ENCODE data around the gene LMNTD2. TPM values are rescaled to one million over a fixed set of nuclear protein-coding genes. Genes with fewer than 3 reads are reported as not detected.
A peak's percentile ranks its signal among the peaks of the same experiment; 100 is the strongest.

Gene LMNTD2
- total RNA-seq, 2 experiments from 2014 or later = 0.34 to 0.81 TPM

- Mint-ChIP-seq H3K4me1 (ENCODE audit: low read depth) (peaks cover 26% of the 10 kb centered on the region), H3K27ac (peak within 1 kb of the TSS; percentile 93), H3K9me3 (ENCODE audit: insufficient read depth) (no peaks in the 10 kb centered on the region), H3K4me3 (peak within 1 kb of the TSS; percentile 88), H3K27me3 (ENCODE audit: low read depth) (no peaks in the 10 kb centered on the region), H3K36me3 (ENCODE audit: low read depth) (peaks cover 2% of the 10 kb centered on the region)
- ChIA-PET CTCF (interaction anchor here (1.0 to 1.5 kb wide), 4 partner anchors 17 to 212 kb away, joined by 3 to 15 read pairs (median 8); partner anchors contain the start of gene TALDO1), POLR2A (interaction anchor here (0.6 to 1.9 kb wide), 8 partner anchors 29 to 285 kb away, joined by 3 to 6 read pairs (median 4); partner anchors contain the start of genes PHRF1 and RNH1)
- peak; percentile 96 for DNase-seq
- peak; percentile 88 for ATAC-seq
Measured at GRCh38 chr11:535519-536454, 24.8 kb downstream of the LMNTD2 start, which contains the start of gene HRAS. Gene HRAS, minus strand, starts transcription at chr11:535576.

GRCh38 chr11:535210-535518 is 25.4 kb downstream of the LMNTD2 start:
- Mint-ChIP-seq H3K36me3 (ENCODE audit: low read depth) (peaks cover 2% of the 10 kb centered on the region), H3K27ac (no peak overlapping the region), H3K9me3 (ENCODE audit: insufficient read depth) (no peaks in the 10 kb centered on the region), H3K4me1 (ENCODE audit: low read depth) (peaks cover 26% of the 10 kb centered on the region), H3K27me3 (ENCODE audit: low read depth) (no peaks in the 10 kb centered on the region), H3K4me3 (no peak overlapping the region)
- POLR2A ChIA-PET = interaction anchor here (0.6 to 1.9 kb wide), 4 partner anchors 29 to 284 kb away, joined by 3 to 6 read pairs (median 4); partner anchors contain the start of genes PTDSS2 and RNH1
- ATAC-seq = no peak
- CTCF ChIA-PET = no interaction called here
- DNase-seq = no peak

GRCh38 chr11:534396-535209 is 25.9 kb downstream of the LMNTD2 start:
- Mint-ChIP-seq H3K27me3 (ENCODE audit: low read depth) (no peaks in the 10 kb centered on the region), H3K36me3 (ENCODE audit: low read depth) (peaks cover 2% of the 10 kb centered on the region), H3K4me3 (peak overlapping the region; percentile 71), H3K9me3 (ENCODE audit: insufficient read depth) (no peaks in the 10 kb centered on the region), H3K4me1 (ENCODE audit: low read depth) (peaks cover 26% of the 10 kb centered on the region), H3K27ac (peak overlapping the region; percentile 49)
- ChIA-PET POLR2A (interaction anchor here (1.2 to 1.9 kb wide), 2 partner anchors 84 to 192 kb away, joined by 3 to 4 read pairs; partner anchors contain the start of gene PTDSS2), CTCF (interaction anchor here (1.9 kb wide), 1 partner anchor 16 kb away, joined by 7 read pairs; no protein-coding TSS in a partner anchor)
- DNase-seq (no peak), ATAC-seq (no peak)

GRCh38 chr11:533586-534395 is 26.7 kb downstream of the LMNTD2 start:
- H3K9me3 Mint-ChIP-seq (ENCODE audit: insufficient read depth) = no peaks in the 10 kb centered on the region
- no peak for ATAC-seq
- POLR2A ChIA-PET = interaction anchor here (1.2 kb wide), 1 partner anchor 83 kb away, joined by 3 read pairs; the partner anchor contains the start of gene PTDSS2
- peaks cover 26% of the 10 kb centered on the region for H3K4me1 Mint-ChIP-seq (ENCODE audit: low read depth)
- H3K27me3 Mint-ChIP-seq (ENCODE audit: low read depth) = no peaks in the 10 kb centered on the region
- H3K4me3 Mint-ChIP-seq = peak overlapping the region; percentile 71
- H3K36me3 Mint-ChIP-seq (ENCODE audit: low read depth) = peaks cover 2% of the 10 kb centered on the region
- no peak overlapping the region for H3K27ac Mint-ChIP-seq
- no peak for DNase-seq
- CTCF ChIA-PET = interaction anchor here (1.9 kb wide), 1 partner anchor 15 kb away, joined by 7 read pairs; no protein-coding TSS in a partner anchor

- Mint-ChIP-seq H3K9me3 (ENCODE audit: insufficient read depth) (no peaks in the 10 kb centered on the region), H3K4me1 (ENCODE audit: low read depth) (peaks cover 21% of the 10 kb centered on the region), H3K4me3 (no peak overlapping the region), H3K36me3 (ENCODE audit: low read depth) (peaks cover 2% of the 10 kb centered on the region), H3K27me3 (ENCODE audit: low read depth) (no peaks in the 10 kb centered on the region), H3K27ac (no peak overlapping the region)
- CTCF ChIA-PET = interaction anchor here (1.9 kb wide), 1 partner anchor 14 kb away, joined by 7 read pairs; no protein-coding TSS in a partner anchor
- no peak for DNase-seq
- ATAC-seq = no peak
- POLR2A ChIA-PET = no interaction called here
Measured at GRCh38 chr11:532986-533585, 27.5 kb downstream of the LMNTD2 start.

- H3K27me3 Mint-ChIP-seq (ENCODE audit: low read depth) = no peaks in the 10 kb centered on the region
- H3K4me3 Mint-ChIP-seq = no peak overlapping the region
- no peak for DNase-seq
- peaks cover 15% of the 10 kb centered on the region for H3K4me1 Mint-ChIP-seq (ENCODE audit: low read depth)
- no peak overlapping the region for H3K27ac Mint-ChIP-seq
- H3K9me3 Mint-ChIP-seq (ENCODE audit: insufficient read depth) = no peaks in the 10 kb centered on the region
- ATAC-seq = no peak
- CTCF ChIA-PET = interaction anchor here (0.9 kb wide), 1 partner anchor 14 kb away, joined by 3 read pairs; no protein-coding TSS in a partner anchor
- H3K36me3 Mint-ChIP-seq (ENCODE audit: low read depth) = peaks cover 2% of the 10 kb centered on the region
- POLR2A ChIA-PET = no interaction called here
Measured at GRCh38 chr11:532527-532985, 28.0 kb downstream of the LMNTD2 start.

GRCh38 chr11:531919-532526 is 28.5 kb downstream of the LMNTD2 start:
- peaks cover 2% of the 10 kb centered on the region for H3K36me3 Mint-ChIP-seq (ENCODE audit: low read depth)
- no peak overlapping the region for H3K27ac Mint-ChIP-seq
- H3K4me3 Mint-ChIP-seq = no peak overlapping the region
- no peaks in the 10 kb centered on the region for H3K27me3 Mint-ChIP-seq (ENCODE audit: low read depth)
- no peak for ATAC-seq
- ChIA-PET POLR2A (interaction anchor here (0.7 kb wide), 1 partner anchor 12 kb away, joined by 3 read pairs; no protein-coding TSS in a partner anchor), CTCF (interaction anchor here (0.9 kb wide), 1 partner anchor 13 kb away, joined by 3 read pairs; no protein-coding TSS in a partner anchor)
- H3K4me1 Mint-ChIP-seq (ENCODE audit: low read depth) = peaks cover 11% of the 10 kb centered on the region
- H3K9me3 Mint-ChIP-seq (ENCODE audit: insufficient read depth) = no peaks in the 10 kb centered on the region
- DNase-seq = no peak

GRCh38 chr11:530960-531831 is 29.3 kb downstream of the LMNTD2 start:
- ATAC-seq (no peak), DNase-seq (no peak)
- peaks cover 8% of the 10 kb centered on the region for H3K4me1 Mint-ChIP-seq (ENCODE audit: low read depth)
- ChIA-PET POLR2A (interaction anchor here (0.7 kb wide), 1 partner anchor 13 kb away, joined by 3 read pairs; no protein-coding TSS in a partner anchor), CTCF (no interaction called here)
- H3K27ac Mint-ChIP-seq = no peak overlapping the region
- no peaks in the 10 kb centered on the region for H3K27me3 Mint-ChIP-seq (ENCODE audit: low read depth)
- peaks cover 2% of the 10 kb centered on the region for H3K36me3 Mint-ChIP-seq (ENCODE audit: low read depth)
- H3K4me3 Mint-ChIP-seq = no peak overlapping the region
- H3K9me3 Mint-ChIP-seq (ENCODE audit: insufficient read depth) = no peaks in the 10 kb centered on the region

- DNase-seq (no peak), ATAC-seq (no peak)
- no peaks in the 10 kb centered on the region for H3K27me3 Mint-ChIP-seq (ENCODE audit: low read depth)
- no peaks in the 10 kb centered on the region for H3K9me3 Mint-ChIP-seq (ENCODE audit: insufficient read depth)
- peaks cover 7% of the 10 kb centered on the region for H3K4me1 Mint-ChIP-seq (ENCODE audit: low read depth)
- H3K4me3 Mint-ChIP-seq = no peak overlapping the region
- CTCF ChIA-PET = no interaction called here
- POLR2A ChIA-PET = no interaction called here
- no peak overlapping the region for H3K27ac Mint-ChIP-seq
- peaks cover 2% of the 10 kb centered on the region for H3K36me3 Mint-ChIP-seq (ENCODE audit: low read depth)
Measured at GRCh38 chr11:529728-530411, 30.7 kb downstream of the LMNTD2 start.
